ENCODE data around the gene CTNNA2.

The CTNNA2 gene

DNA sequence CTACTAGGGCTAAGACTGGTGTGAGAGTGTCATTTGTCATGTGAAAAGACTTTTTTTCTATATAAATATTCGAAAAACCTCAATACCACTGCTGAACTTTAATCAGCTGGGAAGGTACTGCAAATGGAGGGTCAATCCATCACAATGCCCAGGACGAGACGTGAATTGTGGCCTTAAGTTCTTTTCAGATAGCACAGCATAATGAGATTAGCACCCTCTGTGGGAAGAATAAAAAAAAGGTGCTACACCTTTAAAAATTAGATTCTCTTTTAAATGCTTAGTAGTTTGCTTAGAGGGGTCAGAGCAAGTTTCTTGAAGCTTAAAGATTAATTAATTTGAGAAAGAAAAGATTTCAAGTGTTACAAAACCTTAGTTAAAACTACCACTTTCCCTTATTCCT, 786.1 kb downstream of the CTNNA2 start:
- TF ChIP-seq, protein P1, sequence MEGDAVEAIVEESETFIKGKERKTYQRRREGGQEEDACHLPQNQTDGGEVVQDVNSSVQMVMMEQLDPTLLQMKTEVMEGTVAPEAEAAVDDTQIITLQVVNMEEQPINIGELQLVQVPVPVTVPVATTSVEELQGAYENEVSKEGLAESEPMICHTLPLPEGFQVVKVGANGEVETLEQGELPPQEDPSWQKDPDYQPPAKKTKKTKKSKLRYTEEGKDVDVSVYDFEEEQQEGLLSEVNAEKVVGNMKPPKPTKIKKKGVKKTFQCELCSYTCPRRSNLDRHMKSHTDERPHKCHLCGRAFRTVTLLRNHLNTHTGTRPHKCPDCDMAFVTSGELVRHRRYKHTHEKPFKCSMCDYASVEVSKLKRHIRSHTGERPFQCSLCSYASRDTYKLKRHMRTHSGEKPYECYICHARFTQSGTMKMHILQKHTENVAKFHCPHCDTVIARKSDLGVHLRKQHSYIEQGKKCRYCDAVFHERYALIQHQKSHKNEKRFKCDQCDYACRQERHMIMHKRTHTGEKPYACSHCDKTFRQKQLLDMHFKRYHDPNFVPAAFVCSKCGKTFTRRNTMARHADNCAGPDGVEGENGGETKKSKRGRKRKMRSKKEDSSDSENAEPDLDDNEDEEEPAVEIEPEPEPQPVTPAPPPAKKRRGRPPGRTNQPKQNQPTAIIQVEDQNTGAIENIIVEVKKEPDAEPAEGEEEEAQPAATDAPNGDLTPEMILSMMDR (IDR thresholded peaks at IDR 0.05; ENCODE audit: insufficient read depth, low read depth, low read length, missing control alignments) = no peak
- no peak for DNase-seq (ENCODE audit: low read depth)
- no peak overlapping the region for H3K4me3 ChIP-seq (ENCODE audit: low read depth, low read length)

DNA sequence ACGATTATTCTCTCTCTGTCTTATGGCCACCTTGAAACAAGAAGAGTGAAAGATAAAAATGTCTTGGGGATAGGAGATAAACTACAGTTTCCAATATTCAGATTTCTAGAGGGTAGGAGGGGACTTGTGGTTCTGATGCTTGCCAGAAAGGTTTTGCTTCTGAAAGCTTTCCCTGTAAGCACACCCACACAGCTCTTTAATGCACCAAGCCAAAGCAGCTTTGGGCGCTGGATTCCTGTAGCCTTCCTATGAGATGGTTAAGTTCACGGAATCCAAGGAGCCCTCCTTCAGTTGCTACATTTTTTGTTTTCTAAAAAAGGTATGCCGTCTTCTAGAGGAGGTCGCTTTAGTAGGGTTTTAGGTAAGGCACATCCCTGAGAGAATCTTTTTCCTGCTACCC, 786.8 kb downstream of the CTNNA2 start:
- DNase-seq (ENCODE audit: low read depth) = no peak
- no peak overlapping the region for H3K4me3 ChIP-seq (ENCODE audit: low read depth, low read length)
- TF ChIP-seq, protein P1 (IDR thresholded peaks at IDR 0.05; ENCODE audit: insufficient read depth, low read depth, low read length, missing control alignments) = no peak

DNA sequence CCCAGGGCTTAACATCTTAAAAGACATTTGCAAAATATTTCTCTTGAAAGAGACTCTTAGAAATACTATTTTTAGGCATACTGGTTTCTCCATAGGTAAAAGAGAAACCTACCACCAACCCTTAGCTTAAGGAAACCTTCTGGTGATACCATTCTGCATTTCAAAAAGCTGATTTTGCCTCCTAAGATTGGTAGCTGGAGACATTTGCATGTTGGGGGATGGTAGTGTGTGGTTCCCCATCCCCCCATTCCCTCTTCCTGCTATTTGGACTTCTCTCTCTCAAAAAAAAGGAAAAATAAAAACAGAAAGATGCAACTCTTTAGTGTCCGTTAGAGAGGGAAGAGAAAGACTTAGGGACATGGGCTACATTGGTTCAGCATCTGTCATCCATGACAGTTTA, 787.5 kb downstream of the CTNNA2 start:
- no peak for DNase-seq (ENCODE audit: low read depth)
- TF ChIP-seq, protein P1 (IDR thresholded peaks at IDR 0.05; ENCODE audit: insufficient read depth, low read depth, low read length, missing control alignments) = no peak
- H3K4me3 ChIP-seq (ENCODE audit: low read depth, low read length) = no peak overlapping the region

DNA sequence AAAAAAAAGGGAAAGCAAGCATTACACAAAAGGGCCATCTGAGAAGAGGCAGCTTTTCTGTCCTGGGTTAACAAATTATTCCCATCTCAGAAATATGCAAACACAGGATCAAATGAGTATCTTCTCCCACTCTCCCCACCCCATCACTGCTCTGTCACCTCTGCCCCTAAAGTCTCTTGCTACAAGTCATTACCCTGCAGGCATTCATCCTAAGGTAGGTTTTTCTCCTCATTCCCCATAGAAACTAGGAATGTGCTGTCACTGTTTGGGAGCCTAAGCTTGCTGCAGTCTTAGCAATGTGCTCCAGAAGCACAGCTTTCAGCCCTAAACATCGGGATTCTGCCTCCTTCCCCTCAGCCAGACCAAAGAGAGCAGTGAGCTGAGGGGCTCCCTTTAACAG, 788.1 kb downstream of the CTNNA2 start:
- H3K4me3 ChIP-seq (ENCODE audit: low read depth, low read length) = no peak overlapping the region
- TF ChIP-seq, protein P1 (IDR thresholded peaks at IDR 0.05; ENCODE audit: insufficient read depth, low read depth, low read length, missing control alignments) = no peak
- no peak for DNase-seq (ENCODE audit: low read depth)

DNA sequence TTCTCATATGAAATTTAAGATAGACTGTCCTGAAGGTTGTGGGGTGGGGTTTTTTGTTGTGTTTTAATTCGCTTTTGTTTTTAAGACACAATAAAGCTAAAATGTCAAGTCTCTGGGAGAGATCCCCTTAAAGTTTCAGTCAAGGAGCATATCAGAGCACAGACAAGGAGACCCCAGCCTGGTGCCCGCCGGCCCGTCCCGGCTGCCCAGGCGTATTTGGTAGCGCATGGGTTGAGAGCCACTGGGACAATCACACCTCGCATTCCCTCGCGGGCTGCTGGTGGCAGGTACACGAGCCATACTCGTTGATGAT, 789.1 kb downstream of the CTNNA2 start:
- no peak for DNase-seq (ENCODE audit: low read depth)
- TF ChIP-seq, protein P1 (IDR thresholded peaks at IDR 0.05; ENCODE audit: insufficient read depth, low read depth, low read length, missing control alignments) = no peak
- H3K4me3 ChIP-seq (ENCODE audit: low read depth, low read length) = no peak overlapping the region

DNA sequence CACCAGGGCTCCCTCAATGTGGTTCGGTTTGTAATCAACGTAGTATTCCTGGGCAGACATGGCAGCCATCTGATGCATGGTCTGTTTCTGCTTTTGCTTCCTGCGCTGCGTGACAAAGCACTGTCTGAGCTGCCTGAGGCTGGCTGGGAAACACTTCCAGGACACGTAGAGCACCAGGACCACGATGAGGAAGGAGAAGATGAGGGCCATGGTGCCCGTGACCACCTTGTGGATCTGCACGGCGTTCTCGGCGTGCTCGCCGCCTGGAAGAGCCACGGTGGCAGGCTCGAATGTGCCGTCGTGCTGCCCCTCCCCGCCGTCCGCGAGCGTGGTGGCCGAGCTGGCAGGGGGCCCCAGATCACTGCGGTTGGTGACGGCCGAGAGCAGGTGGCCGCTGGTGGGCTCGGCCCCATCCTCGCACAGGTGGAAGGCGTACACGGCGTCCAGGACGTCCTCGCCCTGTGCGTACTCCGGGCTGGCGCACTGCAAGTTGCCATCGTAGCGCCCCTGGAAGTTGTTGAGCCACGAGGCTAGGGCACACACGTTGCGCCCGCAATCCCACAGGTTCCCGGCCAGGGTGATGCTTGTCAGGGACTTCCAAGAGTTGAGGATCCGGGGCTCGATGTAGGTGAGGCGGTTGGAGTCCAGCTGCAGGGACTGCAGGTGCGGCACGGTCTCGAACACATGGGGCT, 789.6 kb downstream of the CTNNA2 start:
- TF ChIP-seq, protein P1 (IDR thresholded peaks at IDR 0.05; ENCODE audit: insufficient read depth, low read depth, low read length, missing control alignments) = no peak
- no peak for DNase-seq (ENCODE audit: low read depth)
- H3K4me3 ChIP-seq (ENCODE audit: low read depth, low read length) = no peak overlapping the region
